Measurements from ENCODE around the gene TSC22D1.
"Not testable (repeated sequence)": the region's sequence is repeated elsewhere in the genome, so short reads cannot be mapped to it uniquely, and the experiment has no call there.

Gene TSC22D1

DNA sequence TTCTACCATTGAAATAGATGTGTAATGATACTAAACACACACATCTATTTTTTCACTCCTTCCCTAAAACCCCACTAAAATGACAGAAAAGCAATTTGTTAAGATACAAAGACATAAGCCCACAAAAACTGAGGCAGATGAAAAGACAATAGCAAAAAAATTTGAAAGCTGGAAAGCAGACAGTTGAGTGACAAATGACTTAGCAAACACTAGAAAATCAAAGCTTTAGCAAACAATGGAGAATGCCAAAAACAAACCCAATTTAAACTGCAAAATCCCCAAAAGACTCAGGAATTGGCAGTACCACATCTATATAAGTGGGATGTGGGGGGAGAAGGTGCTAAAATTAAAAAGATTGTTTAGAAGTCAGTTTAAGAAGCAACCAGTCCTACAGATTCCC is 9.5 kb downstream of the TSC22D1 start:
- DNase-seq, result no peak

DNA sequence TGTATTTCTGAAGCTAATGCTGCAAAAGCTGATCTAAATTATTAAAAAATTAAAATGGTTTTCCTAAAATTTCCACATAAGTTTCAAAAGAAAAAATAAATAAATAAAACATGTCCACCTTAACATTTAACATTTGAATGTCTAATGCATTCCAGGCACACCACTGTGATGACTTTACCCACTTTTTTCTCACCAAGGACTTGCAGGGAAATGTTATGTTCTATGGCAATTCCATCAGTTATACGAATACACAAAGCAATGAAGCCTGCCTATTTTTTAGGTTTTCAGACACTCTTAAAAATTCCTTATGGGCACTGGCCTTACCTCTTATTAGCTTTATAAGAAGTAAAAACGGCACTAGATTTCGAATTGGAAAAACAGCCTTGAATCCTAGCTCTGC is 10.2 kb downstream of the TSC22D1 start:
- DNase-seq, result no peak

DNA sequence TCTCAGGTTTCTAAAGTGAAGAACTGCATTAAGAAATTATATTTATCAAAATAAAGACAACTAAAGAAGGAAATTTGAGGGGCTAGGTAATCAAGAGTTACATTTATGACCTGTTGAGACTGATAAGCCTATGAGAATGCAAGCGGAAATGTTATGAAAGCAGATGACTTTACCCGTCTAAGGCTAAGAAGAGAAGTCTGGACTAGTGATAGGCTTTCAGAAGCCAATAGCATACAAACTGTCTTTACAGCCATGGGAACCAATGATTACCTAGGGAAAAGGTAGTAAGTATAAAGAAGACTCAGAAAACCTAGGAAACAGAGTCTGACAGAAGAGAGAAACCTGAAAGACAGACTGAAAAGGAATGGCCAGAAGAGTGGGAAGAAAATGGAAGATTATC is 11.2 kb downstream of the TSC22D1 start:
- no peak for DNase-seq

GRCh38 chr13:44562853-44563252 is 13.3 kb downstream of the TSC22D1 start:
- not testable (repeated sequence) for DNase-seq

DNA sequence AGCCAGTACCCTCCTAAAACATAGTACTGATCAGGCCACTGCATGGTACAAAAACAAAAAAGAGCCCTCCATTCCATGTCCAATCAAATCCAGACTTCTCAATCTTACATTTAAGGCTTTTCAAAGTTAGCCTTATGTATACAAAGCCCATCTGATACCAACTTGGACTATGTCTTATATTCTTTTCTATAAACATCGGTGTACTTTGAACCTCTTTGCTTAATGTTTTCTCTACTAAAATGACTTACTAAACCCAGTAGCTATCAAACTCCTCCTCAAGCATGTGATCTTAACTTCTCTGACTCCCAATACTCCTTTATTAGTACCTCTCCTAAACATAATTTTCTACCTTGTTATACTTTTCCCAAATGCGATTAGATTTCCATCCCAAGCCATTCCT is 14.8 kb downstream of the TSC22D1 start:
- no peak for DNase-seq

GRCh38 chr13:44557986-44558385 is 18.1 kb downstream of the TSC22D1 start:
- no peak for DNase-seq

GRCh38 chr13:44555207-44555606 is 20.9 kb downstream of the TSC22D1 start:
- DNase-seq, result no peak

DNA sequence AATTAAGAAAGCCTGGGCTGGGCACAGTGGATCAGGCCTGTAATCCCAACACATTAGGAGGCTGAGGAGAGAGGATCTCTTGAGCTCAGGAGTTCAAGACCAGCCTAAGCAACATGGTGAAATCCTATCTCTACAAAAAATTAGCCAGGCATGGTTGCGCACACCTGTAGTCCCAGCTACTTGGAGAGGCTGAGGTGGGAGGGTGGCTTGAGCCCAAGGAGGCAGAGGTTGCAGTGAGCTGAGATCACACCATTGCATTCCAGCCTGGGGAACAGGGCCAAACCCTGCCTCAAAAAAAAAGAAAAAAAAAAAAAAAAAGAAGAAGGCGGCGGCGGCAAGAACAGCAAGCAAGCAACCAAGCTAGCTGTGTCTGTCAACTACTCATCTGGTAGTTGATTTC is 26.7 kb downstream of the TSC22D1 start:
- DNase-seq, result no peak

GRCh38 chr13:44546164-44546563 is 30.0 kb downstream of the TSC22D1 start:
- no peak for DNase-seq

DNA sequence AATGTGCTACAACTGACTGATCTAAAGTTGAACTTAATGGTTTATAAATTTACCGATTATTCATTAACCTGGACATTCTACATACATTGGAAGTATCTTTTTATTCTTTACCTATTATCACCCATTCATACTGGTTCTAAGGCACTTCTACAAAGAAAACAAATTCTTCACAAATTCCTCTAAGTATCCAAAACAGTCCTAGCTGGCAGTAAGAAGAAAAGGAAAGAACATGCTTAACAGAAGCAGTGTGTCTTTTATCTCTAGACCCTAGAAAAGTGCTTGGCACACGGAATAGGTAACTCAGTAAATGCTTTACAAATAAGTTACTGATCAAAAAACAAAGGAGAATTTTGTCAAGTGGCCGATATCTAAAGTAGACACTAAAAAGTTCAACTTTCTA is 32.8 kb downstream of the TSC22D1 start:
- DNase-seq, result no peak

- no peak for DNase-seq
Observed at GRCh38 chr13:44542361-44542760, 33.8 kb downstream of the TSC22D1 start.

DNA sequence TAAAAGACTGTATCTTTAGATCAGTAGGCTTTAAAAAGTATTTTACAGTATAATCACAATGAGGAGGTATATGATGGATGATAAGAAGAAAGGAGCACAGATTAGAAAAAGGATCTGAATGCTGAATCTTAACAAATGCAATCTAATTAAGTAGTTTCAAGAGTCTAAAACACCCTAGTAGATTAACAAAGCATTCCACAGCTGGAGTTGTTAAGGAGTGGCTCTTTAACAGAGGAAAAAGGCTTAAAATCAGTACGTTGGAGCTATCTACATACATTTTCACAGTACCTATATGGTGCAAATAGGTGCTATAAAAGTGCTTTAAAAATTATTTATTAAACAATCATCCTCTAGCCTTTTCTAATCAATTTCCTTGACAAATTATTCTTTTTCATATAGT is 34.5 kb downstream of the TSC22D1 start:
- no peak for DNase-seq

DNA sequence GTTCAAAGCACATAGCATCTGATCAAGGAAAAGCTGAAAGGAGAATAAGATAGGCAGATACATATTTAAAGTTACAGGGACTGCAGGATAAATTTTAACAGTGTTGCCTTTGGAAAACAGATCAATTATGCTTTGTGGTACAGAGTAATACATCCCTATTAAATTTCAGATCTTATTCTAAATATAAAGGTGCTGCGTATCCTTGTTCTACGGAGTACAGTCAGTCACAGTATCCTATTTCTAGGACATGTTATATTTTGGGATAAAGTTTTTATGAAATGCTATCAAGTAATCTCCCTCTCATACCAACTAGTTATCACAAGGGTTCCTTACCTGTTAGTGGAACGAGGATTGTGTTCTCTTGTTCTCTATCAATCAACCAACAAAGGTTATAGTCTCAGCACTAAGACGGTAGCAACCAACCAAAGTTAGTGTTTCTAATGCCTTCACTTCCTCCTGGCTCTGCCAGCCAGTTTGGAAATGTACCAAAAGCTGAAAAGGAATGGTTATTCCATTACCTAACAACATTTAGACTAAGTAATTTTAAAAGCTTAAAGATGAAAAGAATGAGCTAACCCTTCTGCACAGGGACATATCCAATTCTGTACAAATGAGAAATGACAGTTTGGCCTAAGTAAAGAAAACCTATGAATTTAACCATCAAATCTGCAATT is 35.2 kb downstream of the TSC22D1 start:
- no peak for DNase-seq

- no peak for DNase-seq
Observed at GRCh38 chr13:44537248-44537647, 38.9 kb downstream of the TSC22D1 start.

DNA sequence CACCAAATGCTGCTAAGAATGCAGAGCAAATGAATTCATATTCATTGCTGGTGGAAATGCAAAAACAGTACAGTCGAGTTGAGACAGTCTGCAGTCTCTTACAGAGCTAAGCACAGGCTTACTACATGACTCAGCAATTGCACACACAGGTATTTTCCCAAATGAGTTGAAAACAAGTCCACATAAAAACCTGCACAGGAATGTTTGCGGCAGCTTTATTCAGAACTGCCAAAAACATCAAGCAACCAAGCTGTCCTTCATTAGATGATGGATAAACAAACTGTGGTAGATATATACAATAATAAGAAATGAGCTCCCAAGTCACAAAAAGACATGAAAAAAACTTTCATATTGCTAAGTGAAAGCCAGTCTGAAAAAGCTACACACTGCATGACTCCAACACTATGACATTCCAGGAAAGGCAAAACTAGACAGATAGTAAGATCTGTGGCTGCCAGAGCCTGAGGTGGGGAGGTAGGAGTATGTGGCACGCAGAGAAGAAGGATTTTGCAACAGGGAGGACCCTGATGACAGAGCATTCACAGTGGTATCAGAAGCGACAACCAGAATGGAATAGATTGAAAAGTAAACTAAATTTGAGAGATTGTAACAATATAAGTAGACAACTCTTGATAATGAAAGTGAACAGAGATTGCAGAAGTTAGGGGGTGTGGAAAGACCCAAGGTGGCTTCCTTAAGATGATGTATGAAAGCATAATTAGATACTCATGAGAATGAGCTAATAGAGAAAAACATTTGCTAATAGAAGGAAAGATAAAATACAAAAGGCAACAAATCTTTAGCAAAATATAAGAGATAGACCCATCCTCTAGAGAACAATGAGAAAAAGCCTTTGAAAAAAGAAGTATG is 52.7 kb downstream of the TSC22D1 start:
- no peak for DNase-seq

GRCh38 chr13:44519642-44520041 is 56.5 kb downstream of the TSC22D1 start:
- DNase-seq, result no peak

GRCh38 chr13:44516771-44517170 is 59.4 kb downstream of the TSC22D1 start:
- DNase-seq, result no peak

DNA sequence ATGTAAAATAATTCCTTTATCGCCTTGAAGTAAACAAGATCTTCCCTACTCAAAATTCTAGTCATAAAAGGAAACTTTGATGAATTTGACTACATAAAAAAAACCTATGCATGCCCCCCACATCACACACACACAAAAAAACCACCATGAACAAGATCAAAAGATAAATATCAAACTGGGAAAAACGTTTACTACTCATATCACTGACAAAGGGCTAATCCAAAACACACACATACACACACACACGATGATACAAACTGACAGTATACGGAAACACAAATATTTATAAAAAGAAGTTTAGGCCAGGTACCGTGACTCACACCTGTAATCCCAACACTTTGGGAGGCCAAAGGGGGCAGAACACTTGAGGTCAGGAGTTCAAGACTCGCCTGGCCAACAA is 61.9 kb downstream of the TSC22D1 start:
- no peak for DNase-seq

- DNase-seq, result not testable (repeated sequence)
Observed at GRCh38 chr13:44509853-44510252, 66.3 kb downstream of the TSC22D1 start.

- no peak for DNase-seq
Observed at GRCh38 chr13:44508562-44509077, 67.5 kb downstream of the TSC22D1 start.

- no peak for DNase-seq
Observed at GRCh38 chr13:44507639-44508038, 68.5 kb downstream of the TSC22D1 start.

- no peak for DNase-seq
Observed at GRCh38 chr13:44506719-44507118, 69.4 kb downstream of the TSC22D1 start.

- DNase-seq, result no peak
Observed at GRCh38 chr13:44506251-44506650, 69.9 kb downstream of the TSC22D1 start.

DNA sequence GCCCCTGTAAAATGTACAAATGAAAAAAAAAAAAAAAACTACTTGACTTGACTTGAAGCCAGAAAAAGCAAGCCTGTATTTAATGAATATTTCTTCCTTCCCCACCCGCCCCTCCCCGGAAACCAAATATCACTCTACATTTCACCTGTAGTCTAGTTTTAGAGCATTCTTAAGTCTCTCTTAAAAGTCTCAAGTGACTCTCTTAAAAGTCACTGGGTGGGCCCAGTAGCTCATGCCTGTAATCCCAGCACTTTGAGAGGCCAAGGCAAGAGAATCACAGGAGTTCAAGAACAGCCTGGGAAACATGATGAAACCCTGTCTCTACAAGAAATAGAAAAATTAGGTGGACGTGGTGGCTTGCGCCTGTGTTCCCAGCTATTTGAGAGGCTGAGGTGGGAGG is 72.0 kb downstream of the TSC22D1 start:
- no peak for DNase-seq
